Measurements from ENCODE around the gene CCK.
"Not testable (repeated sequence)": the region's sequence is repeated elsewhere in the genome, so short reads cannot be mapped to it uniquely, and the experiment has no call there.

The CCK gene

GRCh38 chr3:42266085-42266484, at the start of gene CCK:
TSS of gene CCK (minus strand) at chr3:42266185. CDS start at chr3:42263630, 2,555 bp downstream.
- DNase-seq: no peak

- no peak for DNase-seq
Measured at GRCh38 chr3:42314411-42314810, 48.4 kb upstream of the CCK start.

- DNase-seq: no peak
Measured at GRCh38 chr3:42308651-42309050, 42.7 kb upstream of the CCK start.

- no peak for DNase-seq
Measured at GRCh38 chr3:42306499-42306898, 40.5 kb upstream of the CCK start.

- no peak for DNase-seq
Measured at GRCh38 chr3:42302924-42303634, 37.1 kb upstream of the CCK start.

- DNase-seq: no peak
Measured at GRCh38 chr3:42301446-42302175, 35.6 kb upstream of the CCK start.

GRCh38 chr3:42300778-42301177, 34.8 kb upstream of the CCK start:
- no peak for DNase-seq

- peak; percentile 15 for DNase-seq
Measured at GRCh38 chr3:42300013-42300412, 34.0 kb upstream of the CCK start.

- no peak for DNase-seq
Measured at GRCh38 chr3:42298259-42298658, 32.3 kb upstream of the CCK start.

GRCh38 chr3:42292009-42292408, 26.0 kb upstream of the CCK start:
- DNase-seq: no peak

- no peak for DNase-seq
Measured at GRCh38 chr3:42290966-42291714, 25.2 kb upstream of the CCK start.

GRCh38 chr3:42289026-42289425, 23.0 kb upstream of the CCK start:
- no peak for DNase-seq

GRCh38 chr3:42288385-42288784, 22.4 kb upstream of the CCK start:
- DNase-seq: no peak

GRCh38 chr3:42287423-42287822, 21.4 kb upstream of the CCK start:
- DNase-seq: not testable (repeated sequence)

- DNase-seq: no peak
Measured at GRCh38 chr3:42277676-42278075, 11.7 kb upstream of the CCK start.

- no peak for DNase-seq
Measured at GRCh38 chr3:42276141-42277132, 10.5 kb upstream of the CCK start.

- no peak for DNase-seq
Measured at GRCh38 chr3:42275217-42275616, 9.2 kb upstream of the CCK start.

- DNase-seq: no peak
Measured at GRCh38 chr3:42274266-42274665, 8.3 kb upstream of the CCK start.

GRCh38 chr3:42273361-42273760, 7.4 kb upstream of the CCK start:
- no peak for DNase-seq

GRCh38 chr3:42271786-42272185, 5.8 kb upstream of the CCK start:
- no peak for DNase-seq

GRCh38 chr3:42270561-42270960, 4.6 kb upstream of the CCK start:
- no peak for DNase-seq

- DNase-seq: no peak
Measured at GRCh38 chr3:42269647-42270046, 3.7 kb upstream of the CCK start.

GRCh38 chr3:42267878-42268277, 1.9 kb upstream of the CCK start:
- DNase-seq: no peak
